CD4-positive, alpha-beta T cell treated with Interleukin-17A for 4 hours (primary cell): ENCODE measurements around the gene SLC16A2.
A peak's percentile ranks its signal among the peaks of the same experiment; 100 is the strongest.
"Not testable (repeated sequence)": the region's sequence is repeated elsewhere in the genome, so short reads cannot be mapped to it uniquely, and the experiment has no call there.

Source experiments
- DNase-seq: peaks from one replicate; pipeline ENCODE4 v3.0.0-alpha.2; 2020; ENCODE audit warnings: mixed read lengths

SLC16A2 gene

DNA sequence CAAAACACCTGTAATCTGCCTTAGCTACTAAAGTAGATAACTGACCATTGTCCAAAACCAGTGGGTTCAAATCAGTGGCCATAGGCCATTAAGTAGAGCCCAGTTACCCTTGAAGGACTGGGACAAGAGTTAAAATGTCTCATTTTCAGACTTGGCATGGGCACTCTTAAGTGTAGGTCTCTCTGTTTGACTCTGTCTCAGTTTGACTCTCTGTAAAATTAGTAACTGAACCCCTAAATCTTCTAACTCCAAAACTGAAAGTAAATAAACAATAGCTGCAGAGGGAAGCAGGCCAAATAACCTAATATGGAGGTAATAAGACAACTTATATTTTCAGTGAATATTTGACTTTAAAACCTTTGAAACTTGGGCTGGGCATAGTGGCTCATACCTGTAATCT is 89.1 kb downstream of the SLC16A2 start:
- DNase-seq, result no peak

DNA sequence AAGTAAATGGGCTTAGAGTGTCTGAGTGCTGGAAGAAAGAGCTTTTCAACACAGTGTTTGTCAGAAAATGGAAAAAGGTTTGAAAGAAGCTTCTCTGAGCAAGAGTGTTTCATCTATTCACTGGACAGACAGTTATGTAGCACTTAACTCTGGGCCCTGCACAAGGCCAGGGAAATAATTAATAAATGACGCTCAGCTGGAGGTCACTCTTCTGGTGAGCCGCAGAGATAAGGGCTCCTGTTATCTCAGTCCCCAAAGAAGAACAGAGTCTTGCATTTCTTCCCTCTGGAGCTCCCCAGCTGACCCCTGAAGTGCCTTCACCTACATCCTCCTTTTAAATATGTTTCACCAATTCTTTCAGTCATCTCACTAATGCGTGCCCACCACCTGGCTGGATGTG is 90.4 kb downstream of the SLC16A2 start:
- DNase-seq, result no peak

DNA sequence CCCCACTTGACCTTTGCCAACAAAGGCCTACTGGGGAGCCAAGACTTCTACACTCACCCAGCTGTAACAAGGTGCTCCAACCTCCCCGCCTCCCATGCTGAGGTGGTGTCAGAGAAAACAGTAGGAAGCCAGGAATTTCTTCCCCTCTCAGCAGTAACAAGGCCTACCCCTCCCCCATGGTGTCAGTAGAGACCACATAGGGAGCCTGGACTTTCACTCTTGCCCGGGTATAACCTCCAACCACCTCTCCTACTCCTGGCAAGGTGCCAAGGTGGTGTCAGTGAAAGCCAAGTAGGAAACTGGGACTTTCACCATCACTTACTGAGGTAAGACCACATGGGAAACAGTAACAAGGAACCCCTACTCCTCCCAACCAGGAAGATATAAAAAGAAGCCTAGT is 93.1 kb downstream of the SLC16A2 start:
- no peak for DNase-seq

- DNase-seq, result no peak
Observed at GRCh38 chrX:74515356-74515755, 94.1 kb downstream of the SLC16A2 start.

- not testable (repeated sequence) for DNase-seq
Observed at GRCh38 chrX:74516013-74516412, 94.7 kb downstream of the SLC16A2 start.

DNA sequence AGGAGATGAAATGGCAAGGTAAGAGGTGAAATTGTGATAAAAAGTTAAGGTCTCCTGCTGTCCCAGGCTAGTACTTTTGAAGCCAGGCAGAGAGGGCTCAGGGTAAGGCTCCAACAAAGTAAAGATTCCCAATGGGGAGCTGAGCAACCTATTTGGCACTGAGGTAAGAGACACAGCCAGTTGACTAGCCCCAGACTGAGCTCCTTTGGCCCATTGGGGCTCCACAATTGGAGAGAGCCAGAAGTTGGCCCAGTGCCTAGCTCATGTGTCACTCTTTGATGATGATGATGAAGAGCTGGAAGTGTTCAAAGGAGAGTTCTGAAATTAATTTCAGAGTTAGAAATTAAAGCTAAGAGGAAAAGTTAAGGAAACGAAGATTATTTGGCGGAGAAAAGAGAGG is 98.6 kb downstream of the SLC16A2 start:
- DNase-seq, result no peak

DNA sequence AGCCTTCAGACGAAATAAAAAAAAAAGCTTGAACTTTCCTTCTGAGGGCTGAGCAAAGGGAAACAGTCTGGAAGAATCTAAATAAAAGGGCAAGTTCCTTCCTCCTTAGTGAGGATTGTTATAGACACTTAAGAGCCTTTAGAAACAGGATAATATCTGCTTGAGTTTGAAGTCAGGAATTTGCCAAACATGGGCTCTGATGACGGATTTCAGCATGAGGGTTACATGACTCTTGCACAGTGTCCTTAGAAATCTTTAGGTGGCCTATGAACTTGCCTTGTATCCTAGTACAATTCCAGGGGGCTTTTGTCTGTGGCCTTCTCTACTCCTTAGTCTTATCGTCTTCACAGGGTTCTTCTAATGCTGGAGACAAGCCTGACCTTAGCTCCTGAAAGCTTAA is 99.0 kb downstream of the SLC16A2 start:
- DNase-seq, result no peak

DNA sequence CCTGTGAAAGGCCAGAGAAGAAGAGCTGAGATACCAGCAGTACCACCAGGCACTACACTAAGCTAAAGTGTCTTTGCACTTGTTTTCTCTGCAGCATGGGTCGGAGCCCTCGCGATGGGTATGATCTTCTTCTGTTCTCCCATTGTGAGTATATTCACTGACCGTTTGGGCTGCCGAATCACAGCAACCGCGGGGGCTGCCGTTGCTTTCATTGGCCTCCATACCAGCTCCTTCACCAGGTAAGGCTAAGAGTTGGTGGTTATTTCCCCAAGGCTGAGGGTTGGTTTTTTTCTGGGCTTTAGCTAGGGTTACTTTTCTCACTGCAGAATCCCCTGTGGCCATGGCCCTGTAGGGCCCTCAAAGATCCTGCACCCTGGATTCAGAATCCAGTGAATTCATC is 99.6 kb downstream of the SLC16A2 start:
- DNase-seq, result no peak

GRCh38 chrX:74521961-74522751 is 100.9 kb downstream of the SLC16A2 start:
- DNase-seq, result no peak

- no peak for DNase-seq
Observed at GRCh38 chrX:74523224-74523623, 101.9 kb downstream of the SLC16A2 start.

- no peak for DNase-seq
Observed at GRCh38 chrX:74523870-74524735, 102.8 kb downstream of the SLC16A2 start.

DNA sequence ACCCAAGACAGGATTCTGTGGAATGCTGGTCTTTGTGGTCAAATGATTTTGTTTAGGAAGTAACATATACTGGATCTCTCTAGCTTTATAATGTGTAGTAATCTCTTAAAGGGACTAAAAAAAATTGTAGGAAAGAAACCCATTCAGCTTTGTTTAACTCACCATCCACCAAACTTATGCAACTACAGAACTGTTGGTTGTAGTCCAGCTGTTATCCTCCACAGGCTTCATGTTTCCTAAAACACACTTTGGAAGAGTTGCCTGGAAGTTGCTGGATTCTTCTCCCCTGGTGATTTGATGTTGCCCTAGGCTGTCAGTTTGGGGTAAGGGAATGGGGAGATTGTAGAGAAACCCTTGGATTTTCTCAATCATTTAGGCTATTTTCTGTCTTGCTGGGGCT is 103.8 kb downstream of the SLC16A2 start:
- DNase-seq, result no peak

DNA sequence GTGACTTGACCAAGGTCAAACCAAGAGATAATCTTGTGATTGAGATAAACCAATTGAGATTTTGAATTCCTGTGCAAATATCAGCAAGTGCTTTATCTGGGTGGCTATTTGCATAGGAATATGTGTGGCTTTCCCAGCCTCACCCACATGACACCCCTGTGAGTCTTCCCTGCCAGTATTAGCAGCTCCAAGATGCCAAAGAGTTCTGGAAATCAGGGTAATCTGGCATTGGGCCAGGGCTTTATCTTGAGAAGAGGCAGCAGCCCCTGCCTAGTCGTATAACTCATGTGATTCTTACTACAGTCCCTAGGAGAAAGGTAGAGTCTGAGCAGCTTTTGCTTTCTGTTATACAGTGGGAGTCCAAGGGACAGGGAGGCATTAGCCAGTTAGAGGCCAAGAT is 105.5 kb downstream of the SLC16A2 start:
- no peak for DNase-seq

DNA sequence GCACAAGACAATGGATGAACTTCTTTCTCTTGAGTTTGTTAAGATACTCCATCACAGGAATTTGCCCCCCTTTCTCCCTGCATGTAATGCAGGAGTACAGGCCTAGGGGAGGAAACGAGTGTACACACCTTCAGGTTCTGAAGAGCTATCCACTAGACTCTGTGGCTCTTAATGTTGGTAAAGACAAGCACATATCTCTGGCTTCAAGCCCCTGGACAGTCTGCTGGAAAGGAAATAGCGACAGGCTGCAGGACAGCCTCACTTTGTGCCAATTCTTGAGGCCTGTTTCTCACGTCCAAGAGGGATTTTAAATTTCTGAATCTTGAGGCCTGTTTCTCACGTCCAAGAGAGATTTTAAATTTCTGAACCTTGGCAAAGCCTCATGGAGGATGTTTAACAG is 106.1 kb downstream of the SLC16A2 start:
- no peak for DNase-seq

DNA sequence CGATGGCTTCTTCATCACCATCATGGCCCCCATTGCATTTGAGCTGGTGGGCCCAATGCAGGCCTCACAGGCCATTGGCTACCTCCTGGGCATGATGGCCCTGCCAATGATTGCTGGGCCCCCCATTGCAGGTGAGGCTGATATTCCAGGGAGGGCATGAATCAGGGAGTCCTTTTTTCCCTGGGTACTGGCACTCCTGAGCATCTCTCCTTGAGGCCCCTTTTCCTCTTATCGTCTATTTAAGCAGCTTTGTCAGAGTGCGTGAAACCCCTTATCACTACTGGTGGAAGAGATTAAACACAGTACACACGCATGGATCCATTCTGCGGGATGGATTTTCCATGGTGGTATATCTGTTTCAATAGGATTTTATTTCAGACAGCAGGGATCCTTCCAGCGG is 108.0 kb downstream of the SLC16A2 start:
- no peak for DNase-seq

GRCh38 chrX:74531081-74531480 is 109.8 kb downstream of the SLC16A2 start:
- DNase-seq, result no peak

- DNase-seq, result no peak
Observed at GRCh38 chrX:74534569-74535038, 113.3 kb downstream of the SLC16A2 start.

DNA sequence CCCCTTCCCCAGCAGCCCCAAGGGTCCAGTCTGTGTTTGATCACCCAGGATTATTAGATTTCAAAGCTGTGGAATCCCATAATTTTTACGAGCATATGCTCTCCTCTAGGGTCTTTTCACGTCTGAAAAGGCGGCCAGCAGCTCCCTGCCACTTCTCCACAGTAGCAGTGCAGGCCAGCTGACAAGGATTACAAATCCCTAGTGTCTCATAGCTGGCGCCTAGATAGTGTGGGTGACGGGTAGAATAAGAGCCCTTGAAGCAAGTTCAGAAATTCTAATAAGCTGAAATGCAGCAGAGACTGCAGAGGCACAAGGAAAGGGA is 113.8 kb downstream of the SLC16A2 start:
- DNase-seq, result no peak

- DNase-seq, result peak; percentile 54
Observed at GRCh38 chrX:74535408-74536151, 114.3 kb downstream of the SLC16A2 start.

GRCh38 chrX:74536152-74536831 is 115.0 kb downstream of the SLC16A2 start:
- DNase-seq, result peak; percentile 41

DNA sequence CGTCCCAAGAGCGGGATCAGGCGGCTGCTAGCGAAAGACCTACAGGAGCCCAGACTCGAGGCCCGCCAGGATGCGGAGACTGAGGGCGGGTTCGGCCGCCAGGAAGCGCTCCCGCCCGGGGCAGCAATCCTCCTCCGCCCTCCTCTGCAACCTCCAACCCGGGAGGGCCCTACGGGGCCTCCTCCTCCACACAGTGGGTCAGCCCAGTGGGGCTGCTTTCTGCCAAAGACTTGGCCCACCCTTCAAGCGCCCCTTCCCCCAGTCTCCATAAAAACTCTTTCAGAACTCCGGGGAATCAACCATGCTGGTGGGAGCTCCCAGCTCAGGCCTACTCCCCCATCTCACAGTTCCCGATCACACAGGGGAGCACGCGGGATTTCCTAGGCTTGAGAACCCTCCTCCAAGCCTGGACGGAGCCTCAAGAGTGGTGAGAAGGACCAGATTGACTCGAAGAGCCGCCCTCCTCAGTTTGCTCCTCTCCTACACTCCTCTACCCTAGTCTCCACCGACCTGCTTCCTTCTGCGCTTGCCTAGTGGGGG is 115.6 kb downstream of the SLC16A2 start:
- DNase-seq, result no peak

DNA sequence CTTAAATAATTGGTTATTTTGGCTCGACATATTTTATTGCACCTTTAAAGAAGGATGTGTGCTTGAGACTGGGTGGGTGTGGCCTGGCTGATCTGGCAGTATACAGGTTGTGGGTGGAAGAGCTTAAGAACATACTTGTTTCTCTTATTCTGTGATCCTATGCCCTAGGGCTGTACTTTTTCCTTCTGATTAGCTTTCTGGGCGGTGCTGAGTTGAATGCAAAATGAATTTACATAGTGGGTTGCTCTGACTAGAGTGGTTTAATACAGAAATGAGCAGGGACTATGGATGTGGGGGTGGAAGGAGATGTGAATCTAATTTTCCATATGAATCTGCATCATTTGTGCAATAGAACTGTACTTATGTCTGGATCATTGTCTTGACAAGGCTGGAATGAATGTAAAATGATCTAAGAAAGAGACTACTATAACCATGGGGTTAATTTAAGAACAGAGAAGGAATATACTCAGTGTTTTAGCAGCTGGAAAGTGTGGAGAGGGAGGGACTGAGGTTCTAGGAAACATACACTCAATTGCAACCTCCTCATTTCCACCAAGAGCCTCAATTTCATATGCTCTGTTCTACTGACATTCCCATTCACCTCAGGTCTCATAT is 119.4 kb downstream of the SLC16A2 start:
- DNase-seq, result no peak
